Neuron (in vitro differentiated cells): ENCODE measurements around the gene STAB1.

Experiments
- H2AFZ ChIP-seq: one replicate; pipeline ENCODE4 v1.6.1; 2013; ENCODE audit warnings: low read depth, mild to moderate bottlenecking, inconsistent platforms, low read length, moderate library complexity
- H3K27me3 ChIP-seq: one replicate; pipeline ENCODE4 v1.6.1; 2013; ENCODE audit warnings: low read length; ENCODE audit not compliant: insufficient read depth
- H3K36me3 ChIP-seq: one replicate; pipeline ENCODE4 v1.6.1; 2013; ENCODE audit warnings: low read length; ENCODE audit not compliant: insufficient read depth
- H3K4me1 ChIP-seq: one replicate; pipeline ENCODE4 v1.6.1; 2013; ENCODE audit warnings: low read length; ENCODE audit not compliant: insufficient read depth
- H3K4me3 ChIP-seq: 2 replicates; pipeline ENCODE4 v1.5.1; 2013; ENCODE audit warnings: mild to moderate bottlenecking, low read length, moderate library complexity
- H3K9me3 ChIP-seq: one replicate; pipeline ENCODE4 v1.6.1; 2013; ENCODE audit warnings: low read length

STAB1 gene

GRCh38 chr3:52558436-52558835, 63.3 kb downstream of the STAB1 start:
- Histone ChIP-seq H3K36me3 (peaks cover 83% of the 10 kb centered on the region), H3K9me3 (no peaks in the 10 kb centered on the region), H3K4me3 (no peak overlapping the region), H3K27me3 (no peaks in the 10 kb centered on the region), H2AFZ (no peak overlapping the region), H3K4me1 (peaks cover 14% of the 10 kb centered on the region)

- no peak overlapping the region for H3K4me3 ChIP-seq
- H3K9me3 ChIP-seq: no peaks in the 10 kb centered on the region
- H3K36me3 ChIP-seq: peaks cover 74% of the 10 kb centered on the region
- no peak overlapping the region for H2AFZ ChIP-seq
- H3K4me1 ChIP-seq: peaks cover 14% of the 10 kb centered on the region
- no peaks in the 10 kb centered on the region for H3K27me3 ChIP-seq
Observed at GRCh38 chr3:52561028-52561747, 66.0 kb downstream of the STAB1 start.

DNA sequence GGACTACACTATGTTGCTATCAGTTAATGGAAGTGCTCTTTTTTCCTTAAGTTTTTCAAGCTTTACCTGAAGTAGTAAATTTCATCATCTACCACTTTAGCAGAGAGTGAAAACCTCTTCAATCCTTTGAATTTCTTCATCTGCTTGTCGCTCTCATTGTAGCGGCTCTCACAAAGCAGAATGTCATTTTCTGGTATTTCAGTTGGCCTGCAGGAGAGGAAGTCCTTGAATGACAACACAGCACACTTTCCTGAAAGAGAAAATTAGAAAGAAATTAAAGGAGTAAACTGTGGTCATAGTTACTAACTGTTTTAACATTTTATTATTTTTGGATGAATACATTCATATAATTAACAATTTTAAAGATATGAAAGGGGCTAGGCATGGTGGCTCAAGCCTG, 68.8 kb downstream of the STAB1 start:
- Histone ChIP-seq H3K36me3 (peaks cover 60% of the 10 kb centered on the region), H3K4me3 (no peak overlapping the region), H2AFZ (no peak overlapping the region), H3K4me1 (peaks cover 6% of the 10 kb centered on the region), H3K9me3 (no peaks in the 10 kb centered on the region), H3K27me3 (no peaks in the 10 kb centered on the region)

- Histone ChIP-seq H3K4me1 (no peaks in the 10 kb centered on the region), H3K36me3 (peaks cover 48% of the 10 kb centered on the region), H3K4me3 (no peak overlapping the region), H3K27me3 (no peaks in the 10 kb centered on the region), H3K9me3 (no peaks in the 10 kb centered on the region), H2AFZ (no peak overlapping the region)
Observed at GRCh38 chr3:52568069-52568468, 72.9 kb downstream of the STAB1 start.

GRCh38 chr3:52570076-52570475, 74.9 kb downstream of the STAB1 start:
- Histone ChIP-seq H3K4me3 (no peak overlapping the region), H3K36me3 (peaks cover 54% of the 10 kb centered on the region), H2AFZ (no peak overlapping the region)

GRCh38 chr3:52572221-52572620, 77.1 kb downstream of the STAB1 start:
- Histone ChIP-seq H3K4me1 (no peaks in the 10 kb centered on the region), H3K36me3 (peaks cover 65% of the 10 kb centered on the region), H2AFZ (no peak overlapping the region), H3K27me3 (no peaks in the 10 kb centered on the region), H3K4me3 (no peak overlapping the region), H3K9me3 (no peaks in the 10 kb centered on the region)

More at GRCh38 chr3:52570076-52570475, 74.9 kb downstream of the STAB1 start:
- H3K27me3 ChIP-seq: no peaks in the 10 kb centered on the region
- H3K4me1 ChIP-seq: no peaks in the 10 kb centered on the region
- H3K9me3 ChIP-seq: no peaks in the 10 kb centered on the region
